HCT116 (cell line): ENCODE data around the gene GPC5. TPM values are rescaled to one million over a fixed set of nuclear protein-coding genes. Genes with fewer than 3 reads are reported as not detected.

Source experiments
- ATAC-seq: fragments of 200-7000 bp; cut with Tn5 transposase; 2 replicates; pipeline ENCODE4 v1.9.1; 2020; ENCODE audit warnings: mild to moderate bottlenecking, moderate library complexity
- BruUV-seq: library from RNA; stranded (reverse); fragments of 400-500 nt; replicated peaks from 2 replicates; lab custom pipeline; 2021; lab: Mats Ljungman, UMichigan
- CTCF ChIA-PET: fragments of 300-600 bp; sonication (Branson Sonifier 250); formaldehyde crosslinking; loops from one replicate; lab custom pipeline; 2021; ENCODE audit warnings: antibody characterized with exemption; lab: Charles Lee
- POLR2A ChIA-PET: fragments of 300-600, 350-600 bp; sonication (Branson Sonifier 250); formaldehyde crosslinking; loops from one replicate; lab custom pipeline; 2021; ENCODE audit warnings: antibody characterized with exemption; lab: Charles Lee
- RAD21 ChIA-PET, 2 experiments: fragments of 300-600 bp; sonication (Branson Sonifier 250); formaldehyde crosslinking; loops; one replicate each; lab custom pipeline; 2023; ENCODE audit warnings: low total read pairs in 2 of 2; ENCODE audit not compliant: uncharacterized antibody in 2 of 2, unreplicated experiment in 2 of 2, low non-redundant PET in 1 of 2; lab: Charles Lee
- DNase-seq: peaks from one replicate; pipeline ENCODE4 v3.0.0-alpha.2; 2010; ENCODE audit warnings: low read depth, low spot score
- H2AFZ ChIP-seq: fragments of 200-600 bp; shearing (Covaris generic), sonication (generic); 2 replicates; pipeline ENCODE4 v1.6.1; 2017; ENCODE audit warnings: low read depth, mixed run types, mixed read lengths, antibody characterized with exemption, low read length; ENCODE audit not compliant: poor library complexity, severe bottlenecking
- H3K27ac ChIP-seq: 2 replicates; pipeline ENCODE4 v1.5.1; 2012; ENCODE audit warnings: low read depth, low read length
- H3K27me3 ChIP-seq: fragments of 200-600 bp; sonication (generic); 2 replicates; pipeline ENCODE4 v1.6.1; 2016; ENCODE audit warnings: mixed run types, low read length, mixed read lengths; ENCODE audit not compliant: insufficient read depth
- H3K36me3 ChIP-seq, 2 experiments: fragments of 200-500 bp in 1 of 2; fragments of 200-600 bp in 1 of 2; sonication (Bioruptor generic) in 1 of 2; sonication (generic) in 1 of 2; 2 replicates each; pipeline versions ENCODE4 v1.5.1 to v1.6.1; 2014 to 2016; ENCODE audit warnings: low read length in 2 of 2, inconsistent platforms in 1 of 2, mixed read lengths in 1 of 2, mixed run types in 1 of 2; ENCODE audit not compliant: insufficient read depth in 2 of 2, control insufficient read depth in 1 of 2
- H3K4me1 ChIP-seq, 2 experiments: fragments of 200-600 bp in 1 of 2; sonication (generic) in 1 of 2; 2 replicates each; pipeline versions ENCODE4 v1.5.1 to v1.6.1; 2012 to 2017; ENCODE audit warnings: low read length in 2 of 2, inconsistent platforms in 1 of 2, mild to moderate bottlenecking in 1 of 2, mixed read lengths in 1 of 2, mixed run types in 1 of 2, moderate library complexity in 1 of 2; ENCODE audit not compliant: insufficient read depth in 2 of 2, control insufficient read depth in 1 of 2
- H3K4me2 ChIP-seq: fragments of 200-600 bp; sonication (generic); 2 replicates; pipeline ENCODE4 v1.6.1; 2017; ENCODE audit warnings: mixed run types, low read length, mixed read lengths
- H3K4me3 ChIP-seq, 2 experiments: fragments of 200-600 bp in 1 of 2; sonication (generic) in 1 of 2; replicated peaks in 1 of 2; 2 replicates each; pipeline ENCODE4 v1.5.1; 2011 to 2016; ENCODE audit warnings: low read length in 2 of 2, control low read depth in 1 of 2, low read depth in 1 of 2, mild to moderate bottlenecking in 1 of 2, mixed read lengths in 1 of 2, mixed run types in 1 of 2
- H3K79me2 ChIP-seq: fragments of 200-600 bp; sonication (generic); 2 replicates; pipeline ENCODE4 v1.6.1; 2017; ENCODE audit warnings: mild to moderate bottlenecking, mixed run types, low read length, moderate library complexity, mixed read lengths; ENCODE audit not compliant: insufficient read depth
- H3K9ac ChIP-seq: fragments of 200-600 bp; sonication (generic); 2 replicates; pipeline ENCODE4 v1.6.1; 2016; ENCODE audit warnings: low read length, mixed read lengths
- H3K9me2 ChIP-seq: fragments of 200-600 bp; sonication (generic), shearing (Covaris generic); 2 replicates; pipeline ENCODE4 v1.6.1; 2017; ENCODE audit warnings: mixed run types, mild to moderate bottlenecking, moderate library complexity; ENCODE audit not compliant: insufficient read depth
- H3K9me3 ChIP-seq, 2 experiments: fragments of 200-500 bp in 1 of 2; fragments of 200-600 bp in 1 of 2; sonication (Bioruptor generic) in 1 of 2; sonication (generic) in 1 of 2; 2 replicates each; pipeline ENCODE4 v1.6.1; 2014 to 2017; ENCODE audit warnings: low read length in 2 of 2, mixed read lengths in 2 of 2, inconsistent platforms in 1 of 2, low read depth in 1 of 2, mild to moderate bottlenecking in 1 of 2, mixed run types in 1 of 2, moderate library complexity in 1 of 2; ENCODE audit not compliant: control insufficient read depth in 1 of 2, insufficient read depth in 1 of 2
- H4K20me1 ChIP-seq: fragments of 200-600 bp; sonication (generic), shearing (Covaris generic); 2 replicates; pipeline ENCODE4 v1.6.1; 2017; ENCODE audit warnings: mixed run types, mild to moderate bottlenecking, moderate library complexity; ENCODE audit not compliant: insufficient read depth
- ATF3 ChIP-seq: IDR thresholded peaks from 2 replicates; pipeline ENCODE4 v1.6.1; 2012
- CBX3 ChIP-seq: IDR thresholded peaks from 2 replicates; pipeline ENCODE4 v1.6.1; 2012; ENCODE audit warnings: low read depth
- CEBPB ChIP-seq: IDR thresholded peaks from 2 replicates; pipeline ENCODE4 v1.6.1; 2012; ENCODE audit warnings: low read depth
- EGR1 ChIP-seq: IDR thresholded peaks from 2 replicates; pipeline ENCODE4 v1.6.1; 2012; ENCODE audit warnings: low read depth
- EZH2 ChIP-seq: fragments of 200-600 bp; sonication (generic); IDR thresholded peaks from 2 replicates; pipeline ENCODE4 v1.6.1; 2017; ENCODE audit warnings: antibody characterized with exemption, mixed run types
- FOSL1 ChIP-seq: IDR thresholded peaks from 2 replicates; pipeline ENCODE4 v1.6.1; 2012; ENCODE audit warnings: low read depth
- MAX ChIP-seq: IDR thresholded peaks from 2 replicates; pipeline ENCODE4 v1.6.1; 2012
- POLR2A ChIP-seq: IDR thresholded peaks from 2 replicates; pipeline ENCODE4 v1.7.0; 2011; ENCODE audit warnings: borderline replicate concordance; ENCODE audit not compliant: insufficient read depth, insufficient read length; ENCODE audit errors: extremely low read depth
- POLR2AphosphoS5 ChIP-seq: IDR thresholded peaks from 2 replicates; pipeline ENCODE4 v1.6.1; 2011; ENCODE audit warnings: mild to moderate bottlenecking, low read depth, low read length, moderate library complexity
- RAD21 ChIP-seq: IDR thresholded peaks from 2 replicates; pipeline ENCODE4 v1.6.1; 2012; ENCODE audit warnings: low read depth, mild to moderate bottlenecking
- REST ChIP-seq: IDR thresholded peaks from 2 replicates; pipeline ENCODE4 v1.6.1; 2012; ENCODE audit warnings: low read depth
- SP1 ChIP-seq: IDR thresholded peaks from 2 replicates; pipeline ENCODE4 v1.6.1; 2012; ENCODE audit warnings: low read depth
- YY1 ChIP-seq: IDR thresholded peaks from 2 replicates; pipeline ENCODE4 v1.6.1; 2011; ENCODE audit warnings: low read length, low read depth, moderate library complexity, mild to moderate bottlenecking; ENCODE audit not compliant: insufficient replicate concordance; ENCODE audit errors: extremely low read depth
- ZFX ChIP-seq: fragments of 450-650 bp; IDR thresholded peaks from 2 replicates; pipeline ENCODE4 v1.6.1; 2017
- ZNF274 ChIP-seq: fragments of 200-500 bp; sonication (Bioruptor generic); IDR thresholded peaks from 2 replicates; pipeline ENCODE4 v1.6.1; 2014; ENCODE audit warnings: mild to moderate bottlenecking, low read depth, low read length, inconsistent platforms
- intact Hi-C: fragments of 100-400 bp; cut with micrococcal nuclease; formaldehyde crosslinking; loops from 2 replicates; pipeline ENCODE4 v1.10.0; 2022
- total RNA-seq: library from RNA; stranded (reverse); gene quantifications from one replicate; pipeline ENCODE4 v1.2.1, GENCODE V29; 2021; ENCODE audit not compliant: unreplicated experiment
- TF ChIP-seq, protein P1 (sequence below): IDR thresholded peaks from 2 replicates; pipeline ENCODE4 v1.6.1; 2011; ENCODE audit warnings: mild to moderate bottlenecking, low read length, moderate library complexity; ENCODE audit not compliant: insufficient replicate concordance; ENCODE audit errors: extremely low read depth

GPC5 gene
- total RNA-seq, 1 experiment from 2014 or later, result not detected

DNA sequence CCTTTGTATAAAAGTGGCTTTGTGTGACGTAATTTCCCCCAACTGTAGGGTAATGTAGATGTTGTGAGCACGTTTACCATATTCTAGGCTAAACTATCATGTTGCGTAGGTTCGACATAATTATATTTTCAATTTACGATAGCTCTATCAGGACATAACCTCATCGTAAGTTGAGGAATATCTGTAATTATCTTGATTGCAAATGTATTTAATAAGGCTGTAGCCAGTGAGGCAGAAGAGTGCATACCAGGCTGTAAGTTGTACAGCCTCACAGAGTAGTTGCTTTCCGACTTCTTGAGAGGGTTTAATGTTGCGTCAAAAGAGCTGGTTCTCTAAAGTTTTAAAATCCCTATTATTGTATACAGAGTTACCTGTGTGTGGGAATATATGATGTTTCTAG is 988.8 kb downstream of the GPC5 start:
- Histone ChIP-seq H3K9me3 (peaks cover 5 to 16% of the 10 kb centered on the region in 2 experiments; a peak in 3 of 4 replicates), H3K4me2 (no peak overlapping the region), H3K79me2 (no peaks in the 10 kb centered on the region), H3K4me3 (no peak overlapping the region), H3K9me2 (no peaks in the 10 kb centered on the region), H3K27ac (no peak overlapping the region), H3K4me1 (no peaks in the 10 kb centered on the region), H2AFZ (no peak overlapping the region), H3K9ac (no peak overlapping the region), H4K20me1 (no peaks in the 10 kb centered on the region), H3K36me3 (no peaks in the 10 kb centered on the region), H3K27me3 (no peaks in the 10 kb centered on the region)
- BruUV-seq, result no TSS peak
- ChIA-PET POLR2A (no interaction called here), RAD21 (no interaction called here), CTCF (no interaction called here)
- DNase-seq (no peak), ATAC-seq (no peak)
- TF ChIP-seq, protein P1, sequence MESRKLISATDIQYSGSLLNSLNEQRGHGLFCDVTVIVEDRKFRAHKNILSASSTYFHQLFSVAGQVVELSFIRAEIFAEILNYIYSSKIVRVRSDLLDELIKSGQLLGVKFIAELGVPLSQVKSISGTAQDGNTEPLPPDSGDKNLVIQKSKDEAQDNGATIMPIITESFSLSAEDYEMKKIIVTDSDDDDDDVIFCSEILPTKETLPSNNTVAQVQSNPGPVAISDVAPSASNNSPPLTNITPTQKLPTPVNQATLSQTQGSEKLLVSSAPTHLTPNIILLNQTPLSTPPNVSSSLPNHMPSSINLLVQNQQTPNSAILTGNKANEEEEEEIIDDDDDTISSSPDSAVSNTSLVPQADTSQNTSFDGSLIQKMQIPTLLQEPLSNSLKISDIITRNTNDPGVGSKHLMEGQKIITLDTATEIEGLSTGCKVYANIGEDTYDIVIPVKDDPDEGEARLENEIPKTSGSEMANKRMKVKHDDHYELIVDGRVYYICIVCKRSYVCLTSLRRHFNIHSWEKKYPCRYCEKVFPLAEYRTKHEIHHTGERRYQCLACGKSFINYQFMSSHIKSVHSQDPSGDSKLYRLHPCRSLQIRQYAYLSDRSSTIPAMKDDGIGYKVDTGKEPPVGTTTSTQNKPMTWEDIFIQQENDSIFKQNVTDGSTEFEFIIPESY, result no peak
- no peak for TF ChIP-seq SP1
- no peak for TF ChIP-seq EZH2
- intact Hi-C loops, result no loop called here

- Histone ChIP-seq H3K9ac (no peak overlapping the region), H3K9me2 (no peaks in the 10 kb centered on the region), H3K27ac (no peak overlapping the region), H3K9me3 (peaks cover 0 to 4% of the 10 kb centered on the region in 2 experiments; a peak in 2 of 4 replicates), H3K36me3 (no peaks in the 10 kb centered on the region), H3K4me1 (no peaks in the 10 kb centered on the region), H3K27me3 (no peaks in the 10 kb centered on the region), H3K4me3 (no peak overlapping the region), H4K20me1 (no peaks in the 10 kb centered on the region), H3K4me2 (no peak overlapping the region), H3K79me2 (no peaks in the 10 kb centered on the region), H2AFZ (no peak overlapping the region)
- CTCF ChIA-PET, result no interaction called here
- ATAC-seq, result no peak
- no TSS peak for BruUV-seq
- no peak for DNase-seq
- RAD21 ChIA-PET, result no interaction called here
- no peak for TF ChIP-seq EGR1
- no peak for TF ChIP-seq MAX
- TF ChIP-seq FOSL1, result no peak
- TF ChIP-seq ATF3, result no peak
- TF ChIP-seq ZFX, result no peak
- TF ChIP-seq POLR2A, result no peak
- no peak for TF ChIP-seq REST
- no peak for TF ChIP-seq ZNF274
- no peak for TF ChIP-seq EZH2
- TF ChIP-seq RAD21, result no peak
- no peak for TF ChIP-seq CBX3
- TF ChIP-seq POLR2AphosphoS5, result no peak
- no peak for TF ChIP-seq YY1
- no peak for TF ChIP-seq CEBPB
- POLR2A ChIA-PET, result no interaction called here
- intact Hi-C loops, result no loop called here
Observed at GRCh38 chr13:92390217-92390616, 991.8 kb downstream of the GPC5 start.
